Choroid plexus epithelial cell (primary cell): Measurements from ENCODE around the gene PPFIBP2.

Experiments
- DNase-seq: peaks from one replicate; pipeline ENCODE4 v3.0.0-alpha.2; 2010; ENCODE audit warnings: low read depth
- H3K4me3 ChIP-seq: 2 replicates; pipeline ENCODE4 v1.5.1; 2011; ENCODE audit warnings: low read depth, mild to moderate bottlenecking, control low read depth, low read length, moderate library complexity
- TF ChIP-seq, protein P1 (sequence below): conservative IDR thresholded peaks from 2 replicates; pipeline ENCODE4 v1.5.1; 2011; ENCODE audit warnings: low read depth, mild to moderate bottlenecking, control low read depth, inconsistent platforms, low read length, moderate library complexity

PPFIBP2 gene

GRCh38 chr11:7524462-7525235 is 10.8 kb downstream of the PPFIBP2 start:
- DNase-seq = no peak
- no peak overlapping the region for H3K4me3 ChIP-seq
- TF ChIP-seq, protein P1, sequence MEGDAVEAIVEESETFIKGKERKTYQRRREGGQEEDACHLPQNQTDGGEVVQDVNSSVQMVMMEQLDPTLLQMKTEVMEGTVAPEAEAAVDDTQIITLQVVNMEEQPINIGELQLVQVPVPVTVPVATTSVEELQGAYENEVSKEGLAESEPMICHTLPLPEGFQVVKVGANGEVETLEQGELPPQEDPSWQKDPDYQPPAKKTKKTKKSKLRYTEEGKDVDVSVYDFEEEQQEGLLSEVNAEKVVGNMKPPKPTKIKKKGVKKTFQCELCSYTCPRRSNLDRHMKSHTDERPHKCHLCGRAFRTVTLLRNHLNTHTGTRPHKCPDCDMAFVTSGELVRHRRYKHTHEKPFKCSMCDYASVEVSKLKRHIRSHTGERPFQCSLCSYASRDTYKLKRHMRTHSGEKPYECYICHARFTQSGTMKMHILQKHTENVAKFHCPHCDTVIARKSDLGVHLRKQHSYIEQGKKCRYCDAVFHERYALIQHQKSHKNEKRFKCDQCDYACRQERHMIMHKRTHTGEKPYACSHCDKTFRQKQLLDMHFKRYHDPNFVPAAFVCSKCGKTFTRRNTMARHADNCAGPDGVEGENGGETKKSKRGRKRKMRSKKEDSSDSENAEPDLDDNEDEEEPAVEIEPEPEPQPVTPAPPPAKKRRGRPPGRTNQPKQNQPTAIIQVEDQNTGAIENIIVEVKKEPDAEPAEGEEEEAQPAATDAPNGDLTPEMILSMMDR = no peak

GRCh38 chr11:7525424-7525823 is 11.6 kb downstream of the PPFIBP2 start:
- no peak overlapping the region for H3K4me3 ChIP-seq
- TF ChIP-seq, protein P1 = no peak
- DNase-seq = no peak

DNA sequence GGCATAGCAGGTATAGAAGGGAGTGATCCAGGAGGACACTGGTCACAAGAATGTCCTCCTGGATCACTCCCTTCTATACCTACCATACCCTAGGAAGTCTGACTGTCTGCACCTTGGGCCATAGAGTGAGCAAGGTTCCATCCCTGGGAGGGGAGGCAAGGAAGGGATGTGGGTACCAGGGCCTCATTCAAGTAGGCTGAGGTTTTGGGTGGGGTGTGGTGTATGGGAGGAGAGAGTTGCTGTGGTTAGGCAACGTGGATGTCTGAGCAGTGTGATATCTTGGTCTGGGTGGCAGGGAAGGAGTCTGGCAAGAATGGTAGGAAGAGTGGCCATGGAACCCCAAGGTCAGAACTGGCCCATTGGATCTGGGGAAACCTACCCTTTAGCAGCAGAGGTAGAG is 13.2 kb downstream of the PPFIBP2 start:
- no peak overlapping the region for H3K4me3 ChIP-seq
- no peak for DNase-seq
- TF ChIP-seq, protein P1 = no peak

- no peak for DNase-seq
- H3K4me3 ChIP-seq = no peak overlapping the region
- TF ChIP-seq, protein P1 = no peak
Measured at GRCh38 chr11:7528514-7529049, 14.8 kb downstream of the PPFIBP2 start.

GRCh38 chr11:7530013-7530640 is 16.3 kb downstream of the PPFIBP2 start:
- TF ChIP-seq, protein P1 = no peak
- DNase-seq = no peak
- H3K4me3 ChIP-seq = no peak overlapping the region

GRCh38 chr11:7531011-7531410 is 17.2 kb downstream of the PPFIBP2 start:
- TF ChIP-seq, protein P1 = no peak
- DNase-seq = peak; percentile 12
- H3K4me3 ChIP-seq = no peak overlapping the region
